Neuronal stem cell (in vitro differentiated cells): ENCODE data around the gene SMARCD2.

Experiments used
- DNase-seq: peaks from one replicate; pipeline ENCODE4 v3.0.0-alpha.2; 2013; ENCODE audit warnings: low spot score
- H2AFZ ChIP-seq: one replicate; pipeline ENCODE4 v1.6.1; 2013; ENCODE audit warnings: mild to moderate bottlenecking, low read length, inconsistent platforms
- H2AK5ac ChIP-seq: 2 replicates; pipeline ENCODE4 v1.6.1; 2013; ENCODE audit warnings: low read depth, mild to moderate bottlenecking, inconsistent platforms, low read length, moderate library complexity, mixed read lengths
- H2BK120ac ChIP-seq: 2 replicates; pipeline ENCODE4 v1.6.1; 2013; ENCODE audit warnings: low read depth, mild to moderate bottlenecking, inconsistent platforms, low read length, moderate library complexity, mixed read lengths
- H2BK12ac ChIP-seq: one replicate; pipeline ENCODE4 v1.6.1; 2013; ENCODE audit warnings: low read length, inconsistent platforms
- H2BK15ac ChIP-seq: 2 replicates; pipeline ENCODE4 v1.6.1; 2013; ENCODE audit warnings: mild to moderate bottlenecking, low read length, inconsistent platforms, mixed read lengths
- H2BK5ac ChIP-seq: one replicate; pipeline ENCODE4 v1.6.1; 2013; ENCODE audit warnings: inconsistent platforms, mild to moderate bottlenecking, low read length, moderate library complexity
- H3K14ac ChIP-seq: one replicate; pipeline ENCODE4 v1.6.1; 2013; ENCODE audit warnings: low read length, inconsistent platforms
- H3K18ac ChIP-seq: 2 replicates; pipeline ENCODE4 v1.6.1; 2013; ENCODE audit warnings: low read length, inconsistent platforms
- H3K23ac ChIP-seq: 2 replicates; pipeline ENCODE4 v1.6.1; 2013; ENCODE audit warnings: low read depth, mild to moderate bottlenecking, mixed read lengths, low read length, inconsistent platforms; ENCODE audit not compliant: poor library complexity
- H3K27ac ChIP-seq: replicated peaks from 3 replicates; pipeline ENCODE4 v1.5.1; 2013; ENCODE audit warnings: low read length, inconsistent platforms
- H3K27me3 ChIP-seq, 3 experiments: 2 replicates each; pipeline ENCODE4 v1.6.1; 2013; ENCODE audit warnings: low read length in 3 of 3, mild to moderate bottlenecking in 2 of 3, inconsistent platforms in 1 of 3, low read depth in 1 of 3, mixed read lengths in 1 of 3, moderate library complexity in 1 of 3; ENCODE audit not compliant: control insufficient read depth in 3 of 3, insufficient read depth in 3 of 3
- H3K36me3 ChIP-seq, 2 donors: replicated peaks in 1 of 2; 2 replicates each; pipeline ENCODE4 v1.6.1; 2013; ENCODE audit warnings: low read length in 2 of 2; ENCODE audit not compliant: control insufficient read depth in 2 of 2, insufficient read depth in 2 of 2
- H3K4ac ChIP-seq: 2 replicates; pipeline ENCODE4 v1.6.1; 2013; ENCODE audit warnings: inconsistent platforms, mild to moderate bottlenecking, low read length, moderate library complexity
- H3K4me1 ChIP-seq, 2 donors: 1 replicate in 1 of 2; 2 replicates in 1 of 2; pipeline ENCODE4 v1.6.1; 2013; ENCODE audit warnings: low read length in 2 of 2, low read depth in 1 of 2; ENCODE audit not compliant: control insufficient read depth in 2 of 2, insufficient read depth in 1 of 2
- H3K4me2 ChIP-seq: one replicate; pipeline ENCODE4 v1.6.1; 2013; ENCODE audit warnings: mild to moderate bottlenecking, low read length, inconsistent platforms; ENCODE audit not compliant: insufficient read depth, poor library complexity, severe bottlenecking
- H3K4me3 ChIP-seq, 2 donors: 2 replicates each; pipeline ENCODE4 v1.5.1; 2013; ENCODE audit warnings: low read length in 2 of 2, mild to moderate bottlenecking in 2 of 2, inconsistent platforms in 1 of 2, moderate library complexity in 1 of 2
- H3K79me1 ChIP-seq: one replicate; pipeline ENCODE4 v1.6.1; 2013; ENCODE audit warnings: low read depth, mild to moderate bottlenecking, inconsistent platforms, low read length, moderate library complexity
- H3K9ac ChIP-seq: one replicate; pipeline ENCODE4 v1.6.1; 2013; ENCODE audit warnings: mild to moderate bottlenecking, low read depth, low read length, inconsistent platforms; ENCODE audit not compliant: poor library complexity
- H3K9me3 ChIP-seq, 2 donors: replicated peaks in 1 of 2; 2 replicates each; pipeline versions ENCODE3 to v1.6.1; 2013; ENCODE audit warnings: low read length in 2 of 2, mild to moderate bottlenecking in 2 of 2, inconsistent platforms in 1 of 2, low read depth in 1 of 2, mixed read lengths in 1 of 2, moderate library complexity in 1 of 2; ENCODE audit not compliant: control insufficient read depth in 2 of 2, insufficient read depth in 1 of 2
- H4K8ac ChIP-seq: one replicate; pipeline ENCODE4 v1.6.1; 2013; ENCODE audit warnings: low read depth, mild to moderate bottlenecking, inconsistent platforms, low read length, moderate library complexity
- H4K91ac ChIP-seq: one replicate; pipeline ENCODE4 v1.6.1; 2013; ENCODE audit warnings: low read length, low read depth, mild to moderate bottlenecking, inconsistent platforms; ENCODE audit not compliant: poor library complexity
- WGBS, 2 donors: extraction: QIAGEN DNeasy Blood & Tissue Kit; methylation state at CpG; one replicate each; pipeline ENCODE4 v1.1.7; 2013; ENCODE audit warnings: missing lambda C conversion rate in 2 of 2, mixed read lengths in 1 of 2; ENCODE audit not compliant: insufficient read length in 2 of 2, insufficient replicate concordance in 1 of 2; ENCODE audit errors: extremely low coverage in 2 of 2; 5-methylcytosine and 5-hydroxymethylcytosine counted together

Gene SMARCD2

GRCh38 chr17:63827002-63827800, 15.3 kb downstream of the SMARCD2 start, which contains the start of the genes FTSJ3 and PSMC5:
Gene FTSJ3 (minus strand): TSS chr17:63827663. CDS start chr17:63826902, 761 bp downstream.
Gene PSMC5 (plus strand): TSS chr17:63827431. CDS start chr17:63827491, 60 bp downstream.
- H3K9me3 ChIP-seq = no peaks in the 10 kb centered on the region
- no peak within 1 kb of the TSS for H2BK12ac ChIP-seq
- peaks cover 58 to 80% of the 10 kb centered on the region in 2 donors for H3K36me3 ChIP-seq
- H3K18ac ChIP-seq = peak within 1 kb of the TSS; percentile 97
- H3K4ac ChIP-seq = no peak within 1 kb of the TSS
- H2BK15ac ChIP-seq = peak within 1 kb of the TSS; percentile 32
- H3K4me2 ChIP-seq = peak within 1 kb of the TSS; percentile 86
- peak within 1 kb of the TSS; percentile 95 for H3K9ac ChIP-seq
- no peak within 1 kb of the TSS for H2BK120ac ChIP-seq
- H3K4me3 ChIP-seq = peak within 1 kb of the TSS; percentile 64 to 97
- peak within 1 kb of the TSS; percentile 92 for H3K23ac ChIP-seq
- H2AFZ ChIP-seq = peak within 1 kb of the TSS; percentile 95
- peaks cover 8 to 12% of the 10 kb centered on the region in 2 donors for H3K4me1 ChIP-seq
- H2AK5ac ChIP-seq = no peak within 1 kb of the TSS
- WGBS, 2 donors = no CpG with 5 or more reads among the region's 58 CpGs
- peak within 1 kb of the TSS; percentile 75 for H2BK5ac ChIP-seq
- H4K8ac ChIP-seq = peak within 1 kb of the TSS; percentile 66
- no peak within 1 kb of the TSS for H4K91ac ChIP-seq
- no peak within 1 kb of the TSS for H3K14ac ChIP-seq
- DNase-seq = peak; percentile 92
- H3K79me1 ChIP-seq = peaks cover 6% of the 10 kb centered on the region
- H3K27ac ChIP-seq = peak within 1 kb of the TSS; percentile 72
- H3K27me3 ChIP-seq = no peaks in the 10 kb centered on the region

DNA sequence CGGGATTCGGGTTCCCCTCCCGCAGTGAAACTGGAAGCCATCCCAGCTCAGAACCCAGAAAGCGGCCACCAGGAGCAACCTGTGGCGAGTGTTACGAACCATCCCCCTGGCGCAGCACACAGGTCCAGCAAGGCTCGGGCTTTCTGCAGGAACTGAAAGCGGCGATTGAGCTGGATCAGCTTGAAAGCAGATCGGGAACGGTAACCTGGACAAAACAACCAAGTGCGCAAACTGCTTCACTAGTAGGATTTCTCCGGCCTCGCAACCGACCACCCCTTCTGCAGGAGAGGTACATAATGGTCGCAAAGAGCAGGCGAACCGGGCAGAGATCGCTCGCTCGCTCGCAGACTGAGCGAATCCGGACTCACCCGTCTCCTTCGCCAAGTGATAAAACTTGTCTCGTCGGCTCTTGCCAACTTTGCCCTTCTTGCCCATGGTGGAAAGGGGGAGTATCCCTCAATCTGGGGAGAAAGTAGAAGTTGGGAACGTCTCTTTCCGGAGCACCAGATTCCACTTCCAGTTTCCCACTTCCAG, 15.9 kb downstream of the SMARCD2 start:
- Histone ChIP-seq H3K79me1 (peaks cover 6% of the 10 kb centered on the region), H3K14ac (no peak overlapping the region), H3K9ac (peak overlapping the region; percentile 90), H3K27me3 (no peaks in the 10 kb centered on the region), H4K91ac (no peak overlapping the region), H2AFZ (peak overlapping the region; percentile 95), H3K18ac (no peak overlapping the region), H2BK12ac (no peak overlapping the region), H2BK15ac (no peak overlapping the region), H3K9me3 (no peaks in the 10 kb centered on the region), H3K4me3 (peak overlapping the region; percentile 64 to 97), H2BK5ac (no peak overlapping the region), H2BK120ac (no peak overlapping the region), H3K4ac (no peak overlapping the region), H2AK5ac (no peak overlapping the region), H3K4me2 (peak overlapping the region; percentile 67), H4K8ac (no peak overlapping the region), H3K23ac (no peak overlapping the region), H3K36me3 (peaks cover 57 to 80% of the 10 kb centered on the region in 2 donors), H3K4me1 (peaks cover 8 to 12% of the 10 kb centered on the region in 2 donors), H3K27ac (peak overlapping the region; percentile 29)
- whole genome bisulfite sequencing, 2 donors = no CpG with 5 or more reads among the region's 31 CpGs
- no peak for DNase-seq

- Histone ChIP-seq H3K18ac (no peak overlapping the region), H3K79me1 (peaks cover 5% of the 10 kb centered on the region), H3K9me3 (no peaks in the 10 kb centered on the region), H2AK5ac (no peak overlapping the region), H2BK12ac (no peak overlapping the region), H4K91ac (no peak overlapping the region), H2BK5ac (no peak overlapping the region), H2AFZ (no peak overlapping the region), H3K4me2 (no peak overlapping the region), H4K8ac (no peak overlapping the region), H3K4ac (no peak overlapping the region), H2BK15ac (no peak overlapping the region), H3K14ac (no peak overlapping the region), H2BK120ac (no peak overlapping the region), H3K27ac (no peak overlapping the region), H3K36me3 (peaks cover 54 to 80% of the 10 kb centered on the region in 2 donors), H3K4me1 (peaks cover 8 to 12% of the 10 kb centered on the region in 2 donors), H3K23ac (no peak overlapping the region), H3K27me3 (no peaks in the 10 kb centered on the region), H3K9ac (no peak overlapping the region), H3K4me3 (peak overlapping the region in 1 of 2 donors; percentile 27)
- no peak for DNase-seq
- WGBS, 2 donors = no CpG with 5 or more reads among the region's 9 CpGs
Measured at GRCh38 chr17:63824362-63824761, 18.1 kb downstream of the SMARCD2 start.

GRCh38 chr17:63823659-63824331, 18.7 kb downstream of the SMARCD2 start:
- peaks cover 3% of the 10 kb centered on the region for H3K79me1 ChIP-seq
- no CpG with 5 or more reads among the region's 13 CpGs for WGBS, 2 donors

More at GRCh38 chr17:63823659-63824331, 18.7 kb downstream of the SMARCD2 start:
- Histone ChIP-seq H2AFZ (no peak overlapping the region), H3K9ac (no peak overlapping the region), H4K91ac (no peak overlapping the region), H2AK5ac (no peak overlapping the region), H2BK5ac (no peak overlapping the region), H2BK120ac (no peak overlapping the region), H3K4ac (no peak overlapping the region), H3K36me3 (peaks cover 52 to 80% of the 10 kb centered on the region in 2 donors), H3K27ac (no peak overlapping the region), H2BK15ac (no peak overlapping the region), H3K14ac (no peak overlapping the region), H2BK12ac (no peak overlapping the region), H4K8ac (no peak overlapping the region), H3K4me2 (no peak overlapping the region), H3K23ac (no peak overlapping the region), H3K4me1 (peaks cover 5 to 11% of the 10 kb centered on the region in 2 donors), H3K18ac (no peak overlapping the region), H3K27me3 (no peaks in the 10 kb centered on the region), H3K4me3 (no peak overlapping the region), H3K9me3 (no peaks in the 10 kb centered on the region)
- DNase-seq = no peak
